Measurements from ENCODE around the gene MGP. TPM values are rescaled to one million over a fixed set of nuclear protein-coding genes. Genes with fewer than 3 reads are reported as not detected.

Gene MGP
- total RNA-seq, 1 donor from 2014 or later, result 41.1 TPM

DNA sequence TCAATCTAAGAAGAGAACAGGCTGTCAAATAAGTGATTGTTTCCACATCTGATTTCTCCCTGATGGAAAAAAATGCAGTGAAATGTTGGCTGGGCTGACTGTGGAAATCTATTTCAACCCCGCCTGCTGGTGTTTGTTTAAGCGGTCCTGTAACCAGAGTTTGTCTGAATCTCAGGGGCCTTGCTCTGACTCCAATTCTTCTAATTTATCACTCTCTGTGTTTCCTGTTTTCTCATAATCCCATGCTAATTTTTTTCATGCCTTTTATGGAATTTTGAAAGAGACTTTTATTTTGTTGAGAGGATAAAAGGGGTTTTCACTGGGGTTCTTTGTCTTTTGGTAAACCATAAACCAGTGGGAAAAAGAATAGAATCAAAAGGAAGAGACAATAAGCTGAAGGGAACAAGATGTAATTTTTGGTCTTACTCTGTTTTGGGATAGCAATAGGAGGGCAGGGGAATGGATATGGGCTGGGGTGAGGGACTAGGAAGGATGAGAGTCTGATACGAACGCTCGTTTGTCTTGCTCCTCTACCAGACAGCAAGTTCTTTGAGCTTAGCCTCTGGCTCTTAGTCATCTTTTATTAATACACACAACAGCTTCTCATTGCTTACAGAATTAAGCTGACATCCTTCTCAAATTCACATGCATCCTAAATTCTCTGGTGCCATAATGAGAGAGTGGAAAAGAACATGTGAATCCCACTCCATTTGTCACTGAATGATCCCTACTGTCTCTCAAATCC, 8.0 kb upstream of the MGP start:
- no peaks in the 10 kb centered on the region for H3K36me3 Mint-ChIP-seq
- peaks cover 4% of the 10 kb centered on the region for H3K9me3 Mint-ChIP-seq
- H3K27me3 Mint-ChIP-seq, result peaks cover 3% of the 10 kb centered on the region
- no peak for TF ChIP-seq CTCF (conservative IDR thresholded peaks at IDR 0.05)
- DNase-seq (ENCODE audit: extremely low spot score, unreplicated experiment), result no peak
- H3K4me1 Mint-ChIP-seq (ENCODE audit: unreplicated experiment), result peaks cover 12% of the 10 kb centered on the region
- no peak overlapping the region for H3K27ac Mint-ChIP-seq
- no peak overlapping the region for H3K4me3 Mint-ChIP-seq

- H3K9me3 Mint-ChIP-seq, result peaks cover 4% of the 10 kb centered on the region
- no peak for TF ChIP-seq CTCF (conservative IDR thresholded peaks at IDR 0.05)
- H3K4me1 Mint-ChIP-seq (ENCODE audit: unreplicated experiment), result peaks cover 12% of the 10 kb centered on the region
- H3K27ac Mint-ChIP-seq, result no peak overlapping the region
- H3K27me3 Mint-ChIP-seq, result peaks cover 3% of the 10 kb centered on the region
- no peaks in the 10 kb centered on the region for H3K36me3 Mint-ChIP-seq
- DNase-seq (ENCODE audit: extremely low spot score, unreplicated experiment), result no peak
- H3K4me3 Mint-ChIP-seq, result peak overlapping the region; percentile 28
Observed at GRCh38 chr12:14892726-14893505, 7.3 kb upstream of the MGP start.

GRCh38 chr12:14890701-14891100, 5.0 kb upstream of the MGP start:
- Mint-ChIP-seq H3K4me1 (ENCODE audit: unreplicated experiment) (peaks cover 20% of the 10 kb centered on the region), H3K27ac (no peak overlapping the region), H3K36me3 (peaks cover 7% of the 10 kb centered on the region), H3K9me3 (peaks cover 10% of the 10 kb centered on the region), H3K4me3 (no peak overlapping the region), H3K27me3 (peaks cover 11% of the 10 kb centered on the region)
- TF ChIP-seq CTCF (conservative IDR thresholded peaks at IDR 0.05), result no peak
- no peak for DNase-seq (ENCODE audit: extremely low spot score, unreplicated experiment)

- H3K36me3 Mint-ChIP-seq, result peaks cover 7% of the 10 kb centered on the region
- DNase-seq (ENCODE audit: extremely low spot score, unreplicated experiment), result no peak
- H3K4me3 Mint-ChIP-seq, result peak overlapping the region; percentile 5
- no peak for TF ChIP-seq CTCF (conservative IDR thresholded peaks at IDR 0.05)
- peaks cover 7% of the 10 kb centered on the region for H3K27me3 Mint-ChIP-seq
- H3K9me3 Mint-ChIP-seq, result peaks cover 6% of the 10 kb centered on the region
- peak overlapping the region; percentile 27 for H3K27ac Mint-ChIP-seq
- H3K4me1 Mint-ChIP-seq (ENCODE audit: unreplicated experiment), result peaks cover 22% of the 10 kb centered on the region
Observed at GRCh38 chr12:14886271-14886670, 617 bp upstream of the MGP start.

DNA sequence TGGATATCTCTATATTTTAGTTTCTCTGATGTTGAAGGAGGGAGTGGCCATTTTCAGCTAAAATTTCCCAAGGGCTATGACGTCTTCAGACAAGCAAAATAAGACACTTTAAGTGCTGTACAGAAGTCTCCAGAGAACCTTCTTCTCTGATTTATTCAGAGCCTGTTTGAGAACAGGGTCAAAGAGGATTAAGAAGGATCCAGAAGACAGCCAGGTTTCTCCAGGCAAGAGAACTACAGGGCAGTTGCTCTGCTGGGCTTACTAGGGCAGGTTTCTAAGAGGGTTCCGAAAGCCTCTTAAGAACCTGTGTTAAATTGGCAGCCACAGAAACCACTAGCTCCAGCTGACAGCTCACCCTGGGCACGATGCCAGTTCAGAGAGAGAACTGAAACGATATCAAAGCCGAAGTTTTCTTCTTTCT, 1.2 kb downstream of the MGP start:
- Mint-ChIP-seq H3K4me3 (peak overlapping the region; percentile 11), H3K36me3 (peaks cover 12% of the 10 kb centered on the region), H3K27me3 (peaks cover 7% of the 10 kb centered on the region), H3K27ac (peak overlapping the region; percentile 9), H3K9me3 (peaks cover 6% of the 10 kb centered on the region), H3K4me1 (ENCODE audit: unreplicated experiment) (peaks cover 18% of the 10 kb centered on the region)
- no peak for DNase-seq (ENCODE audit: extremely low spot score, unreplicated experiment)
- no peak for TF ChIP-seq CTCF (conservative IDR thresholded peaks at IDR 0.05)

All from type B pancreatic cell (in vitro differentiated cells).